ENCODE data around the gene NPAS2.

Gene NPAS2

GRCh38 chr2:100894796-100895156 lies 74.8 kb downstream of the NPAS2 start:
- Histone ChIP-seq H3K4me3 (ENCODE audit: low read length) (no peak overlapping the region), H2AFZ (ENCODE audit: low read length) (no peak overlapping the region), H3K9me3 (replicated peaks; ENCODE audit: insufficient read depth, low read length) (no peaks in the 10 kb centered on the region), H3K4me1 (ENCODE audit: low read length) (no peaks in the 10 kb centered on the region), H3K27ac (ENCODE audit: low read length) (no peak overlapping the region), H4K20me1 (ENCODE audit: insufficient read depth, low read length) (no peaks in the 10 kb centered on the region), H3K27me3 (replicated peaks; ENCODE audit: insufficient read depth, low read length) (no peaks in the 10 kb centered on the region), H3K9me2 (replicated peaks; ENCODE audit: insufficient read depth, low read length) (no peaks in the 10 kb centered on the region), H3K36me3 (replicated peaks; ENCODE audit: insufficient read depth, low read length) (no peaks in the 10 kb centered on the region), H3F3A (ENCODE audit: insufficient read depth, low read length) (no peaks in the 10 kb centered on the region), H3K9ac (ENCODE audit: low read length) (no peak overlapping the region), H3K79me2 (ENCODE audit: low read length) (no peaks in the 10 kb centered on the region), H3K4me2 (ENCODE audit: low read depth, low read length) (no peak overlapping the region)
- DNase-seq = no peak
- no peak for TF ChIP-seq EZH2 (optimal IDR thresholded peaks at IDR 0.05; ENCODE audit: low read depth, low read length)

GRCh38 chr2:100895402-100895801 lies 75.5 kb downstream of the NPAS2 start:
- Histone ChIP-seq H3K9me2 (replicated peaks; ENCODE audit: insufficient read depth, low read length) (no peaks in the 10 kb centered on the region), H3K4me3 (ENCODE audit: low read length) (no peak overlapping the region), H3F3A (ENCODE audit: insufficient read depth, low read length) (no peaks in the 10 kb centered on the region), H3K79me2 (ENCODE audit: low read length) (no peaks in the 10 kb centered on the region), H3K36me3 (replicated peaks; ENCODE audit: insufficient read depth, low read length) (no peaks in the 10 kb centered on the region), H3K4me1 (ENCODE audit: low read length) (no peaks in the 10 kb centered on the region), H4K20me1 (ENCODE audit: insufficient read depth, low read length) (no peaks in the 10 kb centered on the region), H3K4me2 (ENCODE audit: low read depth, low read length) (no peak overlapping the region), H3K27ac (ENCODE audit: low read length) (no peak overlapping the region), H3K9ac (ENCODE audit: low read length) (no peak overlapping the region), H3K9me3 (replicated peaks; ENCODE audit: insufficient read depth, low read length) (no peaks in the 10 kb centered on the region), H2AFZ (ENCODE audit: low read length) (no peak overlapping the region), H3K27me3 (replicated peaks; ENCODE audit: insufficient read depth, low read length) (no peaks in the 10 kb centered on the region)
- TF ChIP-seq CTCF (IDR thresholded peaks at IDR 0.05; ENCODE audit: low read length) (no peak), EZH2phosphoT487 (IDR thresholded peaks at IDR 0.05; ENCODE audit: low read length) (no peak), EZH2 (optimal IDR thresholded peaks at IDR 0.05; ENCODE audit: low read depth, low read length) (no peak)
- no peak for DNase-seq

- H2AFZ ChIP-seq (ENCODE audit: low read length) = no peak overlapping the region
- no peak for DNase-seq
- H3K36me3 ChIP-seq (replicated peaks; ENCODE audit: insufficient read depth, low read length) = no peaks in the 10 kb centered on the region
- no peak overlapping the region for H3K4me3 ChIP-seq (ENCODE audit: low read length)
- no peaks in the 10 kb centered on the region for H3K9me3 ChIP-seq (replicated peaks; ENCODE audit: insufficient read depth, low read length)
- H3K9me2 ChIP-seq (replicated peaks; ENCODE audit: insufficient read depth, low read length) = no peaks in the 10 kb centered on the region
- no peaks in the 10 kb centered on the region for H3K79me2 ChIP-seq (ENCODE audit: low read length)
- no peaks in the 10 kb centered on the region for H3K4me1 ChIP-seq (ENCODE audit: low read length)
- H3F3A ChIP-seq (ENCODE audit: insufficient read depth, low read length) = no peaks in the 10 kb centered on the region
- TF ChIP-seq EZH2phosphoT487 (IDR thresholded peaks at IDR 0.05; ENCODE audit: low read length) = no peak
- TF ChIP-seq EZH2 (optimal IDR thresholded peaks at IDR 0.05; ENCODE audit: low read depth, low read length) = no peak
- no peak for TF ChIP-seq CTCF (IDR thresholded peaks at IDR 0.05; ENCODE audit: low read length)
- H3K27ac ChIP-seq (ENCODE audit: low read length) = no peak overlapping the region
- no peaks in the 10 kb centered on the region for H3K27me3 ChIP-seq (replicated peaks; ENCODE audit: insufficient read depth, low read length)
- no peak overlapping the region for H3K9ac ChIP-seq (ENCODE audit: low read length)
- no peak overlapping the region for H3K4me2 ChIP-seq (ENCODE audit: low read depth, low read length)
- H4K20me1 ChIP-seq (ENCODE audit: insufficient read depth, low read length) = no peaks in the 10 kb centered on the region
Observed at GRCh38 chr2:100895934-100896685, 76.2 kb downstream of the NPAS2 start.

- no peak overlapping the region for H3K9ac ChIP-seq (ENCODE audit: low read length)
- DNase-seq = no peak
- no peaks in the 10 kb centered on the region for H3K27me3 ChIP-seq (replicated peaks; ENCODE audit: insufficient read depth, low read length)
- H4K20me1 ChIP-seq (ENCODE audit: insufficient read depth, low read length) = no peaks in the 10 kb centered on the region
- H3K79me2 ChIP-seq (ENCODE audit: low read length) = no peaks in the 10 kb centered on the region
- no peaks in the 10 kb centered on the region for H3K4me1 ChIP-seq (ENCODE audit: low read length)
- H2AFZ ChIP-seq (ENCODE audit: low read length) = no peak overlapping the region
- H3K27ac ChIP-seq (ENCODE audit: low read length) = no peak overlapping the region
- no peak overlapping the region for H3K4me2 ChIP-seq (ENCODE audit: low read depth, low read length)
- TF ChIP-seq EZH2 (optimal IDR thresholded peaks at IDR 0.05; ENCODE audit: low read depth, low read length) (no peak), EZH2phosphoT487 (IDR thresholded peaks at IDR 0.05; ENCODE audit: low read length) (no peak), CTCF (IDR thresholded peaks at IDR 0.05; ENCODE audit: low read length) (no peak)
- H3K4me3 ChIP-seq (ENCODE audit: low read length) = no peak overlapping the region
- no peaks in the 10 kb centered on the region for H3K9me3 ChIP-seq (replicated peaks; ENCODE audit: insufficient read depth, low read length)
- no peaks in the 10 kb centered on the region for H3K36me3 ChIP-seq (replicated peaks; ENCODE audit: insufficient read depth, low read length)
- no peaks in the 10 kb centered on the region for H3F3A ChIP-seq (ENCODE audit: insufficient read depth, low read length)
- no peaks in the 10 kb centered on the region for H3K9me2 ChIP-seq (replicated peaks; ENCODE audit: insufficient read depth, low read length)
Observed at GRCh38 chr2:100898035-100898665, 78.2 kb downstream of the NPAS2 start.

All from MM.1S (cell line).